Activated CD4-positive, CD25-positive, alpha-beta regulatory T cell (primary cell): ENCODE results near the gene KLF1.
"Not testable (repeated sequence)": the region's sequence is repeated elsewhere in the genome, so short reads cannot be mapped to it uniquely, and the experiment has no call there.

Experiments
- DNase-seq, 4 experiments: peaks; one replicate each; lab custom pipeline; 2025; lab: John Stamatoyannopoulos, UW

Gene KLF1

GRCh38 chr19:12886969-12887747, at the start of gene KLF1:
Gene KLF1, minus strand, starts transcription at chr19:12887201. Its CDS starts 61 bp downstream, at chr19:12887140.
- no peak for DNase-seq

- no peak for DNase-seq
These were observed 49.6 kb upstream of the KLF1 start for GRCh38 chr19:12936582-12936981.

GRCh38 chr19:12935071-12935470, 48.1 kb upstream of the KLF1 start:
- no peak for DNase-seq

GRCh38 chr19:12933287-12934072, 46.5 kb upstream of the KLF1 start, which contains the start of gene FARSA:
Gene FARSA, minus strand, starts transcription at chr19:12933711. Its CDS starts 15 bp downstream, at chr19:12933696.
- peak; percentile 75 to 81 (median 78) for DNase-seq

GRCh38 chr19:12932392-12933286, 45.6 kb upstream of the KLF1 start:
- DNase-seq, result no peak

- DNase-seq, result no peak
These were observed 43.1 kb upstream of the KLF1 start for GRCh38 chr19:12930002-12930645.

- DNase-seq, result no peak
These were observed 37.8 kb upstream of the KLF1 start for GRCh38 chr19:12924621-12925310.

- no peak for DNase-seq
These were observed 36.0 kb upstream of the KLF1 start for GRCh38 chr19:12922959-12923358.

- no peak for DNase-seq
These were observed 34.0 kb upstream of the KLF1 start for GRCh38 chr19:12921047-12921446.

- DNase-seq, result no peak
These were observed 31.3 kb upstream of the KLF1 start for GRCh38 chr19:12918253-12918652.

GRCh38 chr19:12915860-12916259, 28.9 kb upstream of the KLF1 start:
- DNase-seq, result not testable (repeated sequence)

- DNase-seq, result peak in 1 of 4 experiments; percentile 7
These were observed 27.1 kb upstream of the KLF1 start for GRCh38 chr19:12913851-12914690.

GRCh38 chr19:12913011-12913561, 26.1 kb upstream of the KLF1 start:
- no peak for DNase-seq

GRCh38 chr19:12912571-12912970, 25.6 kb upstream of the KLF1 start:
- DNase-seq, result no peak

- DNase-seq, result no peak
These were observed 20.2 kb upstream of the KLF1 start for GRCh38 chr19:12907166-12907565.

GRCh38 chr19:12899891-12900518, 13.0 kb upstream of the KLF1 start:
- no peak for DNase-seq

GRCh38 chr19:12896460-12896859, 9.5 kb upstream of the KLF1 start:
- no peak for DNase-seq

GRCh38 chr19:12893582-12893981, 6.6 kb upstream of the KLF1 start:
- DNase-seq, result no peak

- no peak for DNase-seq
These were observed 4.6 kb upstream of the KLF1 start for GRCh38 chr19:12891553-12892021.
